ENCODE results near the gene SLC16A3. TPM values are rescaled to one million over a fixed set of nuclear protein-coding genes. Genes with fewer than 3 reads are reported as not detected.

Gene SLC16A3
- total and polyA plus RNA-seq, 12 donors = 2.7 to 58.6 (median 32.7) TPM

DNA sequence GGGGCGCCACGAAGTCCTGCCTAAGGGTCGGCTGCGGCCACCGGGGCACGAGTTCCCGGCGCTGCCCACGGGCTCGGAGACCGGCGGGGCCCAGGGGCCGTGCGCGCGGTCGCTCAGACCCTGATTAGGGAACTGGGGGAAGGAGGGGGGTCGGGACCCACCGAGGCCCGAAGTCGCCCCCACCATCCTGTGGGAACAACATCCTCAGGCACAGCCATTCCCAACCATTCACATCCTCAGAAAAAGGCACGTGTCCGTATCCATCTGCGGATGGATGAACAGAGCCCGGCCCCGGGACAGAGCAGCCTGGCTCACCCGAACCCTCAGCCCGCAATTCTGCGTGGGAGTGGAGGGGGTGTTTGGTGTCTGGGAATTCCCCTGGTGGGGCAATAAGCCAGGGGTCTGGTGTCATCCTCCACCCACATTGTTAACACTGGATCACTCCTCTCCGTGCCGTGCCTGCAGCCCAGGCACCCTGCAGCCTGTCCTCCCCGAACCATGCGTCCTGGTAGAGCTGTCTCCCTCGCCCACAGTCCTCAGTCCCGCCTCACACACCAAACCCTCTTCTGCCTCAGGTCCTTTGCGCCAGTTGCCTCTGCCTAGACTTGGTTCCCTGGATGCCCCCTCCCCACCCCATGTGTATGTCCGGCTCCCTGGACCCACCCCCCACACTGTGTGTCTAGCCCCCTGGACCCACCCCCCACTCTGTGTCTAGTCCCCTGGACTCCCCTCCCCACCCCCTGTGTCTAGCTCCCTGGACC, 15.4 kb upstream of the SLC16A3 start:
- 7 to 32% (median 14%) methylated on average over 8 to 37 of the region's 37 CpGs for WGBS, 4 donors
- no peaks in the 10 kb centered on the region for H3K27me3 ChIP-seq
- intact Hi-C loops (cut with DNase I) = no loop called here
- peak overlapping the region in 4 of 5 donors; percentile 14 to 85 (median 68) for H3K27ac ChIP-seq
- peak in 5 of 7 donors; percentile 49 to 79 (median 61) for DNase-seq
- TF ChIP-seq, protein P1, sequence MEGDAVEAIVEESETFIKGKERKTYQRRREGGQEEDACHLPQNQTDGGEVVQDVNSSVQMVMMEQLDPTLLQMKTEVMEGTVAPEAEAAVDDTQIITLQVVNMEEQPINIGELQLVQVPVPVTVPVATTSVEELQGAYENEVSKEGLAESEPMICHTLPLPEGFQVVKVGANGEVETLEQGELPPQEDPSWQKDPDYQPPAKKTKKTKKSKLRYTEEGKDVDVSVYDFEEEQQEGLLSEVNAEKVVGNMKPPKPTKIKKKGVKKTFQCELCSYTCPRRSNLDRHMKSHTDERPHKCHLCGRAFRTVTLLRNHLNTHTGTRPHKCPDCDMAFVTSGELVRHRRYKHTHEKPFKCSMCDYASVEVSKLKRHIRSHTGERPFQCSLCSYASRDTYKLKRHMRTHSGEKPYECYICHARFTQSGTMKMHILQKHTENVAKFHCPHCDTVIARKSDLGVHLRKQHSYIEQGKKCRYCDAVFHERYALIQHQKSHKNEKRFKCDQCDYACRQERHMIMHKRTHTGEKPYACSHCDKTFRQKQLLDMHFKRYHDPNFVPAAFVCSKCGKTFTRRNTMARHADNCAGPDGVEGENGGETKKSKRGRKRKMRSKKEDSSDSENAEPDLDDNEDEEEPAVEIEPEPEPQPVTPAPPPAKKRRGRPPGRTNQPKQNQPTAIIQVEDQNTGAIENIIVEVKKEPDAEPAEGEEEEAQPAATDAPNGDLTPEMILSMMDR (IDR thresholded peaks at IDR 0.05) = no peak
- no peaks in the 10 kb centered on the region for H3K9me3 ChIP-seq (replicated peaks in 1 of 3)
- no peaks in the 10 kb centered on the region for H3K36me3 ChIP-seq (replicated peaks in 1 of 2)
- H3K4me1 ChIP-seq (replicated peaks in 1 of 2) = peaks cover 36 to 39% of the 10 kb centered on the region in 2 donors
- peak overlapping the region; percentile 44 to 91 (median 82) for H3K4me3 ChIP-seq

DNA sequence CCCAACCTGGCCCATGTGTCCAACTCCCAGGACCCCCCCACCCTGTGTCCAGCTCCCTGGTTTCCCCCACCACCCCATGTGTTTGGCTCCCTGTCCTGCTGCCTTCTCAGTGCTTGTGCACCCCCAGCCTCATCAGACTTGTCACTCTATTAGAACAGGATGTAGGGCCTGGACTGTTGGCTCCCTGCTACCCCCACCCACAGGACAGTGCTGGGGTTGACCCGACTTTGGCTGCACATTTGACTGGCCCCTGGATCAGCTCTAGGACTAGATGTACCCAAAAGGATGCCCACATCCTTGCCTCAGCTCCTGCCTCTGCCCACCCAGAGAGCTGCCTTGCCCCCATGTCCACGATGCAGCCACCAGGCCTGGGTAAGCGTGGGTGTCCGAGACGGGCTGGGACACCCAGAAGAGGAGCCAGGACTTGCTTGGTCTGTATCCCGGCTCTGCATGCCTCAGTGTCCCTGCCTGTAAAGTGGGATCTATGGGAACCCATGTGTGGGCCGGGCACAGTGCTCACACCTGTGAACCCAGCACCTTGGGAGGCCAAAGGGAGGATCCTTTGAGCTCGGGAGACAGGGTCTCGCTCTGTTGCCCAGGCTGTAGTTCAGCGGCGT, 14.7 kb upstream of the SLC16A3 start:
- WGBS, 4 donors = 80 to 90% (median 87%) methylated on average over 3 to 11 of the region's 11 CpGs
- Histone ChIP-seq H3K4me1 (replicated peaks in 1 of 2) (peaks cover 36 to 39% of the 10 kb centered on the region in 2 donors), H3K27ac (peak overlapping the region in 1 of 5 donors; percentile 97), H3K36me3 (replicated peaks in 1 of 2) (no peaks in the 10 kb centered on the region), H3K27me3 (no peaks in the 10 kb centered on the region), H3K4me3 (no peak overlapping the region), H3K9me3 (replicated peaks in 1 of 3) (no peaks in the 10 kb centered on the region)
- intact Hi-C loops (cut with DNase I) = no loop called here
- no peak for DNase-seq
- no peak for TF ChIP-seq POLR2A (IDR thresholded peaks at IDR 0.05)
- TF ChIP-seq, protein P1 (IDR thresholded peaks at IDR 0.05) = no peak

DNA sequence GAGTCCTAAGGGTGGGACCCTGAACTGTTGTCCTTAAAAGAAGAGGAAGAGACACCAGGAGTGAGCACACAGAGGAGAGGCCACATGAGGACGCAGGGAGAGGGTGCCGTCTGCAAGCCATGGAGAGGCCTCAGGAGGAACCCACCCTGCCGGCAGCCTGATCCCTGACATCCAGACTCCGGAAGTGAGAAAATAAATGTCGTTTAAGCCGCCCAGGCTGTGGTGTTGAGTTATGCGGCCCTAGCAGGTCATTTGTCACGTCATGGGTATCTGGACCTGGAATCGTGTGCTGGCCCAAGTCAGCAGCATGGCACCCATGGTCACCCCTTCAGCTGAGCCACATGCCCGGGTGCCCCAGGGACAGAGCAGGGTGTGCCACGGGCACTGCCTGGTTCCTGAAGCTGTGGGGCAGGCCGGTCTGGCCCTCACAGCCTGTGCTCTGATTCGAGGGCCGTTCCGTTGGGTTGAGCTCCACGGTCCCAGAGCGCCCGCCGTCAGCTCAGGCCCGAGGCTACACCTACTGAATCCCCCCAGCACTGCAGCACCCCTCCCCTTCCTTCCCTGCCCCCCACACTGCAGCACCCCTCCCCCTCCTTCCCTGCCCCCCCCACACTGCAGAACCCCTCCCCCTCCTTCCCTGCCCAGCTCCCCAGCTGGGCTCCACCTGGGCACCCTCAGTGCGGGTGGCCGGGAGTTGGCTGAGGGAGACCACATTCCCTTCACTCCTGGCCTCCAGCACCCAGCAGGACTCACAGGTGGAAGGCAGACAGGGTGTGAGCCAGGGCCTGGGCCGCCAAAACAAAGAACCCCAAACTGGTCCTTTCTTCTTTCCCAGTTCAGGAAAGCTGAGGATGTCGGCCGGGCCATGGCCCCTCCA, 13.5 kb upstream of the SLC16A3 start:
- Histone ChIP-seq H3K9me3 (replicated peaks in 1 of 3) (no peaks in the 10 kb centered on the region), H3K4me1 (replicated peaks in 1 of 2) (peaks cover 36 to 39% of the 10 kb centered on the region in 2 donors), H3K4me3 (no peak overlapping the region), H3K36me3 (replicated peaks in 1 of 2) (no peaks in the 10 kb centered on the region), H3K27ac (peak overlapping the region in 4 of 5 donors; percentile 70 to 97 (median 85)), H3K27me3 (no peaks in the 10 kb centered on the region)
- WGBS, 4 donors = 67 to 76% (median 73%) methylated on average over 22 to 25 of the region's 25 CpGs
- TF ChIP-seq POLR2A (IDR thresholded peaks at IDR 0.05) = no peak
- TF ChIP-seq, protein P1 (IDR thresholded peaks at IDR 0.05) = no peak
- DNase-seq = peak in 4 of 7 donors; percentile 50 to 63 (median 54)
- intact Hi-C loops (cut with DNase I) = no loop called here

DNA sequence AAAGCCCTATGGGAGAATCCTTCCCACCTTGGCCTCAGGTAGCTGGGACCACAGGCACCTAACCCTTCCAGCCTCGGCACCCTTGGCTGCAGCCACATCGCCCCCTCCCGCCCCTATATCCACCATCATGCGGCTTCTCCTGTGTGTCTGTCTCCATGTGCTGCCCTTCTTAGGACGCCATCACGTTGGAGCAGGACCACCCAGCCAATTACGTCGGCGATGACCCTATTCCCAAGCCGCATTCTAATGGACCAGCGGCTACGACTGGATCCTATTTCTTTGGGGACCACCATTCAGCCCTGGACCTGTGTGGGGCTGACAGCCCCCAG, 12.9 kb upstream of the SLC16A3 start:
- Histone ChIP-seq H3K4me3 (no peak overlapping the region), H3K36me3 (replicated peaks in 1 of 2) (no peaks in the 10 kb centered on the region), H3K27ac (peak overlapping the region; percentile 70 to 97 (median 83)), H3K4me1 (replicated peaks in 1 of 2) (peaks cover 36 to 39% of the 10 kb centered on the region in 2 donors), H3K27me3 (no peaks in the 10 kb centered on the region), H3K9me3 (replicated peaks in 1 of 3) (no peaks in the 10 kb centered on the region)
- TF ChIP-seq POLR2A (IDR thresholded peaks at IDR 0.05) = no peak
- TF ChIP-seq, protein P1 (IDR thresholded peaks at IDR 0.05) = no peak
- intact Hi-C loops (cut with DNase I) = no loop called here
- WGBS, 4 donors = 87 to 95% (median 94%) methylated on average over 11 to 12 of the region's 12 CpGs
- DNase-seq = peak in 1 of 7 donors; percentile 58

Measured in adrenal gland (tissue), 12 donors.